HG03064 (cell line): ENCODE data around the gene ADCK2.
"Not testable (repeated sequence)": the region's sequence is repeated elsewhere in the genome, so short reads cannot be mapped to it uniquely, and the experiment has no call there.

ENCODE experiments used
- ATAC-seq: cut with Tn5 transposase; IDR thresholded peaks from one replicate; pipeline ENCODE4 v1.9.1; 2021; ENCODE audit warnings: low read depth; ENCODE audit not compliant: unreplicated experiment

ADCK2 gene

GRCh38 chr7:140645166-140645900 is 27.4 kb upstream of the ADCK2 start:
- ATAC-seq = no peak

- ATAC-seq = peak; percentile 88
These were observed 25.7 kb upstream of the ADCK2 start for GRCh38 chr7:140646931-140647647.

GRCh38 chr7:140649556-140650205 is 23.1 kb upstream of the ADCK2 start:
- ATAC-seq = no peak

GRCh38 chr7:140650367-140650766 is 22.4 kb upstream of the ADCK2 start:
- no peak for ATAC-seq

GRCh38 chr7:140653319-140654108 is 19.2 kb upstream of the ADCK2 start:
- ATAC-seq = no peak

GRCh38 chr7:140654109-140654387 is 18.7 kb upstream of the ADCK2 start:
- no peak for ATAC-seq

GRCh38 chr7:140654661-140655060 is 18.1 kb upstream of the ADCK2 start:
- ATAC-seq = no peak

- no peak for ATAC-seq
These were observed 17.0 kb upstream of the ADCK2 start for GRCh38 chr7:140655511-140656408.

GRCh38 chr7:140656548-140657515 is 15.9 kb upstream of the ADCK2 start:
- peak; percentile 82 for ATAC-seq

GRCh38 chr7:140657891-140658290 is 14.9 kb upstream of the ADCK2 start:
- no peak for ATAC-seq

GRCh38 chr7:140659856-140660255 is 12.9 kb upstream of the ADCK2 start:
- no peak for ATAC-seq

- no peak for ATAC-seq
These were observed 11.6 kb upstream of the ADCK2 start for GRCh38 chr7:140661124-140661523.

GRCh38 chr7:140662938-140663337 is 9.8 kb upstream of the ADCK2 start:
- not testable (repeated sequence) for ATAC-seq

- no peak for ATAC-seq
These were observed 5.3 kb upstream of the ADCK2 start for GRCh38 chr7:140667476-140667875.

GRCh38 chr7:140668641-140669040 is 4.1 kb upstream of the ADCK2 start:
- no peak for ATAC-seq

- no peak for ATAC-seq
These were observed 3.4 kb upstream of the ADCK2 start for GRCh38 chr7:140669352-140669751.

GRCh38 chr7:140669862-140670261 is 2.9 kb upstream of the ADCK2 start:
- ATAC-seq = not testable (repeated sequence)

GRCh38 chr7:140670343-140670935 is 2.3 kb upstream of the ADCK2 start:
- no peak for ATAC-seq

- no peak for ATAC-seq
These were observed 779 bp upstream of the ADCK2 start for GRCh38 chr7:140671966-140672365.
